ENCODE results near the gene DDA1. TPM values are rescaled to one million over a fixed set of nuclear protein-coding genes. Genes with fewer than 3 reads are reported as not detected.
A peak's percentile ranks its signal among the peaks of the same experiment; 100 is the strongest.

DDA1 gene
- total and polyA plus RNA-seq, 7 experiments from 2014 or later: 19.7 to 41.9 (median 37.2) TPM

- ChIA-PET POLR2A (interaction anchor here (1.0 to 1.8 kb wide), 4 partner anchors 19 to 50 kb away, joined by 3 to 6 read pairs (median 4); partner anchors contain the start of gene USE1), CTCF (interaction anchor here (1.1 to 1.5 kb wide), 4 partner anchors 16 to 192 kb away, joined by 3 to 5 read pairs (median 4); no protein-coding TSS in a partner anchor)
- peak within 1 kb of the TSS in 2 of 10 donors; percentile 38 to 52 for H3K4me3 Mint-ChIP-seq
- ATAC-seq (no peak), DNase-seq (no peak)
- intact Hi-C loops (cut with micrococcal nuclease): no loop called here
- H3K36me3 ChIP-seq (ENCODE audit: control insufficient read depth in 2 of 3, insufficient read depth in 3 of 3, low read length in 3 of 3): peaks cover 0 to 6% (median 0%) of the 10 kb centered on the region in 3 experiments
- no peaks in the 10 kb centered on the region for H3K9me3 ChIP-seq (ENCODE audit: control insufficient read depth in 2 of 3, low read length in 3 of 3)
- no peak within 1 kb of the TSS for H3K27ac ChIP-seq (ENCODE audit: low read depth, low read length)
- peaks cover 0 to 2% (median 0%) of the 10 kb centered on the region in 5 donors for H3K27me3 Mint-ChIP-seq
- no peak within 1 kb of the TSS for H3K4me3 ChIP-seq (ENCODE audit: low read length)
- no peaks in the 10 kb centered on the region for H3K27me3 ChIP-seq (ENCODE audit: control insufficient read depth in 2 of 2, insufficient read depth in 2 of 2, low read length in 2 of 2)
- no peaks in the 10 kb centered on the region for H3K36me3 Mint-ChIP-seq
- peaks cover 0 to 4% (median 0%) of the 10 kb centered on the region in 11 donors for H3K9me3 Mint-ChIP-seq
- peak within 1 kb of the TSS in 8 of 9 donors; percentile 0 to 82 (median 43) for H3K27ac Mint-ChIP-seq
- peaks cover 6 to 18% of the 10 kb centered on the region in 2 donors for H3K4me1 ChIP-seq (ENCODE audit: control insufficient read depth in 2 of 2, insufficient read depth in 2 of 2, low read length in 2 of 2)
- peaks cover 13 to 32% (median 26%) of the 10 kb centered on the region in 7 donors for H3K4me1 Mint-ChIP-seq
Observed at GRCh38 chr19:17264641-17264979, 44.8 kb upstream of the DDA1 start, which contains the start of gene USHBP1. TSS of gene USHBP1 (minus strand) at chr19:17264745. CDS start at chr19:17264299, 446 bp downstream.

- Histone ChIP-seq H3K27ac (ENCODE audit: low read depth, low read length) (no peak overlapping the region), H3K4me3 (ENCODE audit: low read length) (no peak overlapping the region), H3K4me1 (ENCODE audit: control insufficient read depth in 2 of 2, insufficient read depth in 2 of 2, low read length in 2 of 2) (peaks cover 6 to 18% of the 10 kb centered on the region in 2 donors), H3K36me3 (ENCODE audit: control insufficient read depth in 2 of 3, insufficient read depth in 3 of 3, low read length in 3 of 3) (peaks cover 0 to 13% (median under 1%) of the 10 kb centered on the region in 3 experiments), H3K27me3 (ENCODE audit: control insufficient read depth in 2 of 2, insufficient read depth in 2 of 2, low read length in 2 of 2) (no peaks in the 10 kb centered on the region), H3K9me3 (ENCODE audit: control insufficient read depth in 2 of 3, low read length in 3 of 3) (no peaks in the 10 kb centered on the region)
- Mint-ChIP-seq H3K4me3 (peak overlapping the region in 1 of 10 donors; percentile 9), H3K36me3 (peaks cover 0 to 4% (median 0%) of the 10 kb centered on the region in 5 donors), H3K9me3 (peaks cover 0 to 4% (median 0%) of the 10 kb centered on the region in 11 donors), H3K4me1 (peaks cover 8 to 31% (median 22%) of the 10 kb centered on the region in 7 donors), H3K27ac (peak overlapping the region in 2 of 9 donors; percentile 30 to 82), H3K27me3 (peaks cover 0 to 2% (median 0%) of the 10 kb centered on the region in 5 donors)
- ATAC-seq (no peak), DNase-seq (no peak)
- ChIA-PET CTCF (interaction anchor here (0.6 to 1.5 kb wide), 5 partner anchors 13 to 1057 kb away, joined by 3 to 5 read pairs (median 5); partner anchors contain the start of gene LSM4), POLR2A (interaction anchor here (0.8 to 3.4 kb wide), 11 partner anchors 7 to 605 kb away, joined by 3 to 18 read pairs (median 6); partner anchors contain the start of genes OCEL1 and USE1)
- intact Hi-C loops (cut with micrococcal nuclease): loop anchor here in 1 of 2 donors (2.0 kb wide), 2 partner anchors 19 to 31 kb away; no protein-coding TSS in a partner anchor
Observed at GRCh38 chr19:17266026-17266425, 43.3 kb upstream of the DDA1 start.

GRCh38 chr19:17266589-17266974, 42.8 kb upstream of the DDA1 start:
- intact Hi-C loops (cut with micrococcal nuclease): loop anchor here in 1 of 2 donors (2.0 kb wide), 2 partner anchors 20 to 32 kb away; no protein-coding TSS in a partner anchor
- DNase-seq: no peak
- peak overlapping the region; percentile 69 to 93 (median 82) for H3K27ac Mint-ChIP-seq
- CTCF ChIA-PET: interaction anchor here (0.6 to 1.4 kb wide), 9 partner anchors 13 to 1056 kb away, joined by 3 to 14 read pairs (median 4); partner anchors contain the start of genes LSM4 and MRPL34
- peaks cover 0 to 7% (median 4%) of the 10 kb centered on the region in 5 donors for H3K36me3 Mint-ChIP-seq
- Histone ChIP-seq H3K36me3 (ENCODE audit: control insufficient read depth in 2 of 3, insufficient read depth in 3 of 3, low read length in 3 of 3) (peaks cover 0 to 18% (median 6%) of the 10 kb centered on the region in 3 experiments), H3K4me3 (ENCODE audit: low read length) (peak overlapping the region; percentile 38), H3K27me3 (ENCODE audit: control insufficient read depth in 2 of 2, insufficient read depth in 2 of 2, low read length in 2 of 2) (no peaks in the 10 kb centered on the region), H3K9me3 (ENCODE audit: control insufficient read depth in 2 of 3, low read length in 3 of 3) (no peaks in the 10 kb centered on the region), H3K27ac (ENCODE audit: low read depth, low read length) (peak overlapping the region; percentile 48), H3K4me1 (ENCODE audit: control insufficient read depth in 2 of 2, insufficient read depth in 2 of 2, low read length in 2 of 2) (peaks cover 6 to 18% of the 10 kb centered on the region in 2 donors)
- H3K4me1 Mint-ChIP-seq: peaks cover 8 to 30% (median 22%) of the 10 kb centered on the region in 7 donors
- POLR2A ChIA-PET: interaction anchor here (0.6 to 3.4 kb wide), 19 partner anchors 8 to 606 kb away, joined by 3 to 18 read pairs (median 6); partner anchors contain the start of genes DDA1, MVB12A, OCEL1 and USE1
- no peak for ATAC-seq
- H3K4me3 Mint-ChIP-seq: peak overlapping the region; percentile 68 to 92 (median 84)
- peaks cover 0 to 2% (median 0%) of the 10 kb centered on the region in 5 donors for H3K27me3 Mint-ChIP-seq
- peaks cover 0 to 4% (median 0%) of the 10 kb centered on the region in 11 donors for H3K9me3 Mint-ChIP-seq

GRCh38 chr19:17266975-17267788, 42.2 kb upstream of the DDA1 start, which contains the start of gene BABAM1:
TSS of gene BABAM1 (plus strand) at chr19:17267443. CDS start at chr19:17268807, 1,364 bp downstream.
- ChIA-PET CTCF (interaction anchor here (0.6 to 1.4 kb wide), 8 partner anchors 12 to 143 kb away, joined by 3 to 14 read pairs (median 4); partner anchors contain the start of gene MRPL34), POLR2A (interaction anchor here (0.6 to 3.4 kb wide), 23 partner anchors 9 to 607 kb away, joined by 3 to 18 read pairs (median 4); partner anchors contain the start of genes DDA1, MVB12A, OCEL1 and PGLS)
- intact Hi-C loops (cut with micrococcal nuclease): loop anchor here (1.0 to 2.0 kb wide), 13 partner anchors 20 to 266 kb away; partner anchors contain the start of genes GTPBP3 (in 2 of the 2), HAUS8 (in 2 of the 2), MRPL34 (in 2 of the 2) and MYO9B (in 2 of the 2)
- Histone ChIP-seq H3K9me3 (ENCODE audit: control insufficient read depth in 2 of 3, low read length in 3 of 3) (no peaks in the 10 kb centered on the region), H3K27me3 (ENCODE audit: control insufficient read depth in 2 of 2, insufficient read depth in 2 of 2, low read length in 2 of 2) (no peaks in the 10 kb centered on the region), H3K27ac (ENCODE audit: low read depth, low read length) (peak within 1 kb of the TSS; percentile 76), H3K36me3 (ENCODE audit: control insufficient read depth in 2 of 3, insufficient read depth in 3 of 3, low read length in 3 of 3) (peaks cover 0 to 24% (median 6%) of the 10 kb centered on the region in 3 experiments), H3K4me1 (ENCODE audit: control insufficient read depth in 2 of 2, insufficient read depth in 2 of 2, low read length in 2 of 2) (peaks cover 6 to 18% of the 10 kb centered on the region in 2 donors), H3K4me3 (ENCODE audit: low read length) (peak within 1 kb of the TSS; percentile 84)
- Mint-ChIP-seq H3K4me3 (peak within 1 kb of the TSS; percentile 68 to 92 (median 84)), H3K27ac (peak within 1 kb of the TSS; percentile 69 to 93 (median 82)), H3K9me3 (peaks cover 0 to 4% (median 0%) of the 10 kb centered on the region in 11 donors), H3K36me3 (peaks cover 0 to 7% (median 4%) of the 10 kb centered on the region in 5 donors), H3K27me3 (peaks cover 0 to 2% (median 0%) of the 10 kb centered on the region in 5 donors), H3K4me1 (peaks cover 8 to 30% (median 22%) of the 10 kb centered on the region in 7 donors)
- peak; percentile 69 to 99 (median 99) for DNase-seq
- peak; percentile 96 for ATAC-seq

- intact Hi-C loops (cut with micrococcal nuclease): no loop called here
- H3K4me3 Mint-ChIP-seq: peak overlapping the region; percentile 27 to 90 (median 74)
- DNase-seq (no peak), ATAC-seq (no peak)
- Histone ChIP-seq H3K4me3 (ENCODE audit: low read length) (no peak overlapping the region), H3K4me1 (ENCODE audit: control insufficient read depth in 2 of 2, insufficient read depth in 2 of 2, low read length in 2 of 2) (peaks cover 6 to 18% of the 10 kb centered on the region in 2 donors), H3K27me3 (ENCODE audit: control insufficient read depth in 2 of 2, insufficient read depth in 2 of 2, low read length in 2 of 2) (no peaks in the 10 kb centered on the region), H3K9me3 (ENCODE audit: control insufficient read depth in 2 of 3, low read length in 3 of 3) (no peaks in the 10 kb centered on the region), H3K36me3 (ENCODE audit: control insufficient read depth in 2 of 3, insufficient read depth in 3 of 3, low read length in 3 of 3) (peaks cover 0 to 35% (median 6%) of the 10 kb centered on the region in 3 experiments), H3K27ac (ENCODE audit: low read depth, low read length) (no peak overlapping the region)
- peaks cover 0 to 4% (median 0%) of the 10 kb centered on the region in 11 donors for H3K9me3 Mint-ChIP-seq
- H3K36me3 Mint-ChIP-seq: peaks cover 0 to 7% (median 4%) of the 10 kb centered on the region in 5 donors
- POLR2A ChIA-PET: interaction anchor here (0.5 to 2.9 kb wide), 3 partner anchors 53 to 179 kb away, joined by 3 to 15 read pairs (median 4); partner anchors contain the start of gene USE1
- peaks cover 0 to 2% (median 0%) of the 10 kb centered on the region in 5 donors for H3K27me3 Mint-ChIP-seq
- H3K4me1 Mint-ChIP-seq: peaks cover 8 to 30% (median 22%) of the 10 kb centered on the region in 7 donors
- CTCF ChIA-PET: interaction anchor here (1.6 kb wide), 1 partner anchor 9 kb away, joined by 5 read pairs; no protein-coding TSS in a partner anchor
- H3K27ac Mint-ChIP-seq: no peak overlapping the region
Observed at GRCh38 chr19:17268754-17269153, 40.6 kb upstream of the DDA1 start.

Data from naive thymus-derived CD4-positive, alpha-beta T cell (primary cell).